ENCODE measurements around the gene SYNGAP1.
"Not testable (repeated sequence)": the region's sequence is repeated elsewhere in the genome, so short reads cannot be mapped to it uniquely, and the experiment has no call there.

DNA sequence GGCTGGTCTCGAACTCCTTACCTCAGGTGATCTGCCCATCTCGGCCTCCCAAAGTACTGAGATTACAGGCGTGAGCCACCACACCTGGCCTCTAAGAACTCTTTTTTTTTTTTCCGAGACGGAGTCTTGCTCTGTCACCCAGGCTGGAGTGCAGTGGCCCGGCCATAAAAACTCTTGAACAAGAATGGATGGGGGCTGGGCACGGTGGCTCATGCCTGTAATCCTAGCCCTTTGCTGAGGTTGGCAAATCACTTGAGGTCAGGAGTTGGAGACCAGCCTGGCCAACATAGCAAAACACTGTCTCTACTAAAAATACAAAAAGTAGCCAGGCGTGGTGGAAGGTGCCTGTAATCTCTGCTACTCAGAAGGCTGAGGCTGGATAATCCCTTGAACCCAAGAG is 48.0 kb upstream of the SYNGAP1 start:
- not testable (repeated sequence) for TF ChIP-seq RFX5 (IDR thresholded peaks at IDR 0.05; ENCODE audit: low read length); RAD21 (IDR thresholded peaks at IDR 0.05; ENCODE audit: low read length); FOXM1 (IDR thresholded peaks at IDR 0.05; ENCODE audit: low read depth); TEAD4 (IDR thresholded peaks at IDR 0.05; ENCODE audit: borderline replicate concordance, insufficient read depth); ELF1 (IDR thresholded peaks at IDR 0.05); MXI1 (IDR thresholded peaks at IDR 0.05; ENCODE audit: low read depth, low read length); SIN3A (IDR thresholded peaks at IDR 0.05; ENCODE audit: borderline replicate concordance, low read depth, low read length); EZH2phosphoT487 (IDR thresholded peaks at IDR 0.05; ENCODE audit: borderline replicate concordance, low read depth)
- TF ChIP-seq, protein P1, sequence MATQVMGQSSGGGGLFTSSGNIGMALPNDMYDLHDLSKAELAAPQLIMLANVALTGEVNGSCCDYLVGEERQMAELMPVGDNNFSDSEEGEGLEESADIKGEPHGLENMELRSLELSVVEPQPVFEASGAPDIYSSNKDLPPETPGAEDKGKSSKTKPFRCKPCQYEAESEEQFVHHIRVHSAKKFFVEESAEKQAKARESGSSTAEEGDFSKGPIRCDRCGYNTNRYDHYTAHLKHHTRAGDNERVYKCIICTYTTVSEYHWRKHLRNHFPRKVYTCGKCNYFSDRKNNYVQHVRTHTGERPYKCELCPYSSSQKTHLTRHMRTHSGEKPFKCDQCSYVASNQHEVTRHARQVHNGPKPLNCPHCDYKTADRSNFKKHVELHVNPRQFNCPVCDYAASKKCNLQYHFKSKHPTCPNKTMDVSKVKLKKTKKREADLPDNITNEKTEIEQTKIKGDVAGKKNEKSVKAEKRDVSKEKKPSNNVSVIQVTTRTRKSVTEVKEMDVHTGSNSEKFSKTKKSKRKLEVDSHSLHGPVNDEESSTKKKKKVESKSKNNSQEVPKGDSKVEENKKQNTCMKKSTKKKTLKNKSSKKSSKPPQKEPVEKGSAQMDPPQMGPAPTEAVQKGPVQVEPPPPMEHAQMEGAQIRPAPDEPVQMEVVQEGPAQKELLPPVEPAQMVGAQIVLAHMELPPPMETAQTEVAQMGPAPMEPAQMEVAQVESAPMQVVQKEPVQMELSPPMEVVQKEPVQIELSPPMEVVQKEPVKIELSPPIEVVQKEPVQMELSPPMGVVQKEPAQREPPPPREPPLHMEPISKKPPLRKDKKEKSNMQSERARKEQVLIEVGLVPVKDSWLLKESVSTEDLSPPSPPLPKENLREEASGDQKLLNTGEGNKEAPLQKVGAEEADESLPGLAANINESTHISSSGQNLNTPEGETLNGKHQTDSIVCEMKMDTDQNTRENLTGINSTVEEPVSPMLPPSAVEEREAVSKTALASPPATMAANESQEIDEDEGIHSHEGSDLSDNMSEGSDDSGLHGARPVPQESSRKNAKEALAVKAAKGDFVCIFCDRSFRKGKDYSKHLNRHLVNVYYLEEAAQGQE (IDR thresholded peaks at IDR 0.05; ENCODE audit: low read depth, low read length): not testable (repeated sequence)
- TF ChIP-seq, protein P2, sequence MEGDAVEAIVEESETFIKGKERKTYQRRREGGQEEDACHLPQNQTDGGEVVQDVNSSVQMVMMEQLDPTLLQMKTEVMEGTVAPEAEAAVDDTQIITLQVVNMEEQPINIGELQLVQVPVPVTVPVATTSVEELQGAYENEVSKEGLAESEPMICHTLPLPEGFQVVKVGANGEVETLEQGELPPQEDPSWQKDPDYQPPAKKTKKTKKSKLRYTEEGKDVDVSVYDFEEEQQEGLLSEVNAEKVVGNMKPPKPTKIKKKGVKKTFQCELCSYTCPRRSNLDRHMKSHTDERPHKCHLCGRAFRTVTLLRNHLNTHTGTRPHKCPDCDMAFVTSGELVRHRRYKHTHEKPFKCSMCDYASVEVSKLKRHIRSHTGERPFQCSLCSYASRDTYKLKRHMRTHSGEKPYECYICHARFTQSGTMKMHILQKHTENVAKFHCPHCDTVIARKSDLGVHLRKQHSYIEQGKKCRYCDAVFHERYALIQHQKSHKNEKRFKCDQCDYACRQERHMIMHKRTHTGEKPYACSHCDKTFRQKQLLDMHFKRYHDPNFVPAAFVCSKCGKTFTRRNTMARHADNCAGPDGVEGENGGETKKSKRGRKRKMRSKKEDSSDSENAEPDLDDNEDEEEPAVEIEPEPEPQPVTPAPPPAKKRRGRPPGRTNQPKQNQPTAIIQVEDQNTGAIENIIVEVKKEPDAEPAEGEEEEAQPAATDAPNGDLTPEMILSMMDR (IDR thresholded peaks at IDR 0.05): not testable (repeated sequence)
- TF ChIP-seq, protein P3, sequence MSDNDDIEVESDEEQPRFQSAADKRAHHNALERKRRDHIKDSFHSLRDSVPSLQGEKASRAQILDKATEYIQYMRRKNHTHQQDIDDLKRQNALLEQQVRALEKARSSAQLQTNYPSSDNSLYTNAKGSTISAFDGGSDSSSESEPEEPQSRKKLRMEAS (IDR thresholded peaks at IDR 0.05; ENCODE audit: low read depth): not testable (repeated sequence)

Data from SK-N-SH (cell line).